HepG2 (cell line): ENCODE data around the gene DPEP1. TPM values are rescaled to one million over a fixed set of nuclear protein-coding genes. Genes with fewer than 3 reads are reported as not detected.

Source experiments
- CENPX ChIP-seq: sonication (generic); formaldehyde crosslinking; IDR thresholded peaks from 2 replicates; pipeline ENCODE4 v1.9.0; 2021; ENCODE audit warnings: mild to moderate bottlenecking, missing genetic modification reagents, moderate library complexity
- HNF4G ChIP-seq, 2 experiments: sonication (generic) in 1 of 2; formaldehyde crosslinking in 1 of 2; IDR thresholded peaks; 2 replicates each; pipeline versions ENCODE4 v1.4.0 to v1.6.1; 2011 to 2020; ENCODE audit warnings: borderline replicate concordance in 2 of 2, low read depth in 2 of 2, mild to moderate bottlenecking in 2 of 2, low read length in 1 of 2, missing genetic modification reagents in 1 of 2, moderate library complexity in 1 of 2
- JUN ChIP-seq: sonication (generic); formaldehyde crosslinking; IDR thresholded peaks from 2 replicates; pipeline ENCODE4 v1.4.0; 2020; ENCODE audit warnings: mild to moderate bottlenecking, missing genetic modification reagents
- MAF1 ChIP-seq: sonication (generic); formaldehyde crosslinking; IDR thresholded peaks from 2 replicates; pipeline ENCODE4 v1.5.0; 2020; ENCODE audit warnings: missing genetic modification reagents, borderline replicate concordance
- MAZ ChIP-seq, 2 experiments: sonication (generic) in 1 of 2; formaldehyde crosslinking in 1 of 2; IDR thresholded peaks; 2 replicates each; pipeline versions ENCODE4 v1.5.0 to v1.6.1; 2012 to 2020; ENCODE audit warnings: low read depth in 2 of 2, mild to moderate bottlenecking in 2 of 2, borderline replicate concordance in 1 of 2, improper control_type of control experiment in 1 of 2, low read length in 1 of 2, missing genetic modification reagents in 1 of 2, moderate library complexity in 1 of 2
- MLLT10 ChIP-seq: sonication (generic); formaldehyde crosslinking; IDR thresholded peaks from 2 replicates; pipeline ENCODE4 v1.4.0; 2020; ENCODE audit warnings: missing genetic modification reagents
- NR2F6 ChIP-seq, 2 experiments: IDR thresholded peaks; 2 replicates each; pipeline ENCODE4 v1.6.1; 2016; ENCODE audit warnings: antibody characterized with exemption in 1 of 2, mild to moderate bottlenecking in 1 of 2
- PAF1 ChIP-seq: IDR thresholded peaks from 2 replicates; pipeline ENCODE4 v1.6.1; 2016; ENCODE audit warnings: missing genetic modification reagents, missing compliant biosample characterization
- REPIN1 ChIP-seq: sonication (generic); formaldehyde crosslinking; IDR thresholded peaks from 2 replicates; pipeline ENCODE4 v1.8.0; 2022; ENCODE audit warnings: missing genetic modification reagents, low read depth, mild to moderate bottlenecking, borderline replicate concordance
- SOX6 ChIP-seq, 2 experiments: fragments of 450-650 bp in 1 of 2; sonication (generic) in 1 of 2; formaldehyde crosslinking in 1 of 2; IDR thresholded peaks; 2 replicates each; pipeline versions ENCODE4 v1.4.0 to v1.6.1; 2017 to 2020; ENCODE audit warnings: antibody characterized with exemption in 1 of 2, mild to moderate bottlenecking in 1 of 2, missing genetic modification reagents in 1 of 2
- ZNF33B ChIP-seq: sonication (generic); formaldehyde crosslinking; IDR thresholded peaks from 2 replicates; pipeline ENCODE4 v1.5.1; 2020; ENCODE audit warnings: mild to moderate bottlenecking, missing genetic modification reagents
- ZNF383 ChIP-seq: sonication (generic); formaldehyde crosslinking; IDR thresholded peaks from 2 replicates; pipeline ENCODE4 v1.4.0; 2020; ENCODE audit warnings: missing genetic modification reagents, mild to moderate bottlenecking, borderline replicate concordance
- polyA plus RNA-seq, 8 experiments: library from polyadenylated mRNA; depleted of rRNA in 3 of 8; stranded (reverse) in 7 of 8; unstranded in 1 of 8; fragments of >200 nt; fragmentation: Illumina TruSeq in 4 of 8; extraction: Trizol in 4 of 8; gene quantifications; 2 replicates each; pipeline versions ENCODE4 v1.2.1 to v1.2.3, GENCODE V29; 2011 to 2016; ENCODE audit warnings: low read depth in 4 of 8, missing spikeins in 1 of 8, mixed read lengths in 1 of 8; ENCODE audit not compliant: insufficient read depth in 1 of 8
- total RNA-seq, 5 experiments: library from RNA; depleted of rRNA; stranded (reverse); fragments of >200 nt; fragmentation: Illumina TruSeq; extraction: Trizol; gene quantifications; 2 replicates each; pipeline ENCODE4 v1.2.3, GENCODE V29; 2016; ENCODE audit warnings: low read depth in 1 of 5
- TF ChIP-seq, protein P1 (sequence below): sonication (generic); formaldehyde crosslinking; IDR thresholded peaks from 2 replicates; pipeline ENCODE4 v1.4.0; 2020; ENCODE audit warnings: mild to moderate bottlenecking, low read depth, missing genetic modification reagents
- TF ChIP-seq, protein P2 (sequence below): sonication (generic); formaldehyde crosslinking; IDR thresholded peaks from 2 replicates; pipeline ENCODE4 v1.4.0; 2020; ENCODE audit warnings: missing genetic modification reagents
- TF ChIP-seq, protein P3 (sequence below): sonication (generic); formaldehyde crosslinking; IDR thresholded peaks from 2 replicates; pipeline ENCODE4 v1.5.0; 2020; ENCODE audit warnings: missing genetic modification reagents
- TF ChIP-seq, protein P4 (sequence below): sonication (generic); formaldehyde crosslinking; IDR thresholded peaks from 2 replicates; pipeline ENCODE4 v1.4.0; 2020; ENCODE audit warnings: missing genetic modification reagents
- TF ChIP-seq, protein P5 (sequence below): sonication (generic); formaldehyde crosslinking; IDR thresholded peaks from 2 replicates; pipeline ENCODE4 v1.4.0; 2020; ENCODE audit warnings: mild to moderate bottlenecking, missing genetic modification reagents
- TF ChIP-seq, protein P6 (sequence below): IDR thresholded peaks from 2 replicates; pipeline ENCODE4 v1.6.1; 2012; ENCODE audit warnings: inconsistent platforms

The DPEP1 gene
- total and polyA plus RNA-seq, 2 of the 13 experiments (the other 11 are each of a cell fraction or from before 2014, with no cell fraction given), result 37.6 to 52.2 TPM

DNA sequence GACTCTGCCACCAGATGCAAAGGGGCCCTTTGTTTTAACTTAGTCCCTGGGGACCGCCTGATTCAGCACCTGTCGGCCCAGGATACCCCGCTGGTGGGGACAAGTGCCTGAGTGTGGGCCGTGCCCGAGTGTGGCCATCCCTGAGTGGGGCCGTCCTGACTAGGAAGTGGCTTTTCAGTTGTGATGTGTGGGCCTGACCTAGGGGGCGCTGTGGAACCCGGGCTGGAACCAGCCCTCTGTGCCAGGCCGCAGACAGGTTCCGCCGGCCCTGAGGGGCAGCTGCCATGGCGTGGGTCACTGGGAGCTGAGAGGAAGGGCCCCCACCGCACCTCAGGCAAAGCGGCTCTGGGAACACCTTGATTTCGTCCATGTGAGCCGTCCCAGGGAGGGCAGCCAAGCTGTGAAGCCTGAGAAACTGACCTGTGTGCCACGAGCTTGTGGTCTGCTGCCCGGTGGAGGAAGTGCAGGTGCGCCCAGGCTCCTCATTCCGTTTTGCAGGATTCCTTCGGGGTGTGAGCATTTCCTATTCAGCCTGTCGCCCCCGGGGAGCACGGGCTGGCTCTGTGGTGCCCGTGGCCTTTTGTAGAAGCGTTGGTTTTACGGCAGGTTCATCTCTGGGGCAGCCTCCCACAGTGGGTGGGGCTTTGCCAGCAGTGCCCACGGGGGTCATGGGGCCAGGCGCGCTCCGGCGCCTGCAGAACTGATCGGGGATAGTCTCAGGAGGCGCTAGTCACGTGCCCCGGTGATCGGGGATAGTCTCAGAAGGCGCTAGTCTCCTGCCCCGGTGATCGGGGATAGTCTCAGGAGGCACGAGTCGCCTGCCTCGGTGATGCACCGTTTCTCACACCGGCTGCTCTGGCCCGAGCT is 47.7 kb upstream of the DPEP1 start (continued):
- TF ChIP-seq, protein P1, sequence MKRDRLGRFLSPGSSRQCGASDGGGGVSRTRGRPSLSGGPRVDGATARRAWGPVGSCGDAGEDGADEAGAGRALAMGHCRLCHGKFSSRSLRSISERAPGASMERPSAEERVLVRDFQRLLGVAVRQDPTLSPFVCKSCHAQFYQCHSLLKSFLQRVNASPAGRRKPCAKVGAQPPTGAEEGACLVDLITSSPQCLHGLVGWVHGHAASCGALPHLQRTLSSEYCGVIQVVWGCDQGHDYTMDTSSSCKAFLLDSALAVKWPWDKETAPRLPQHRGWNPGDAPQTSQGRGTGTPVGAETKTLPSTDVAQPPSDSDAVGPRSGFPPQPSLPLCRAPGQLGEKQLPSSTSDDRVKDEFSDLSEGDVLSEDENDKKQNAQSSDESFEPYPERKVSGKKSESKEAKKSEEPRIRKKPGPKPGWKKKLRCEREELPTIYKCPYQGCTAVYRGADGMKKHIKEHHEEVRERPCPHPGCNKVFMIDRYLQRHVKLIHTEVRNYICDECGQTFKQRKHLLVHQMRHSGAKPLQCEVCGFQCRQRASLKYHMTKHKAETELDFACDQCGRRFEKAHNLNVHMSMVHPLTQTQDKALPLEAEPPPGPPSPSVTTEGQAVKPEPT (CRISPR knock-in tag), result no peak
- TF ChIP-seq SOX6 (IDR thresholded peaks at IDR 0.05) (no peak), SOX6 (CRISPR knock-in tag; IDR thresholded peaks at IDR 0.05) (0 out of 2 replicates have a peak, but pooled peaks have one; percentile 26), MAZ (IDR thresholded peaks at IDR 0.05; ENCODE audit: borderline replicate concordance, low read depth, low read length) (no peak), MAZ (CRISPR knock-in tag; IDR thresholded peaks at IDR 0.05; ENCODE audit: low read depth) (no peak), HNF4G (IDR thresholded peaks at IDR 0.05; ENCODE audit: borderline replicate concordance, low read depth, low read length) (no peak), HNF4G (CRISPR knock-in tag; IDR thresholded peaks at IDR 0.05; ENCODE audit: borderline replicate concordance, low read depth) (peak; percentile 70; the same call in 1 of the 2 replicates), MLLT10 (CRISPR knock-in tag) (no peak), REPIN1 (CRISPR knock-in tag) (peak; percentile 83), CENPX (no peak), ZNF383 (CRISPR knock-in tag) (no peak; the same call in 1 of the 2 replicates), PAF1 (CRISPR knock-in tag) (peak; percentile 97), JUN (no peak), ZNF33B (CRISPR knock-in tag) (0 out of 2 replicates have a peak, but pooled peaks have one; percentile 58), MAF1 (CRISPR knock-in tag) (peak; percentile 70; the same call in 1 of the 2 replicates), NR2F6 (IDR thresholded peaks at IDR 0.05) (0 out of 2 replicates have a peak, but pooled peaks have one; percentile 25), NR2F6 (CRISPR knock-in tag; IDR thresholded peaks at IDR 0.05) (0 out of 2 replicates have a peak, but pooled peaks have one; percentile 4)
- TF ChIP-seq, protein P2, sequence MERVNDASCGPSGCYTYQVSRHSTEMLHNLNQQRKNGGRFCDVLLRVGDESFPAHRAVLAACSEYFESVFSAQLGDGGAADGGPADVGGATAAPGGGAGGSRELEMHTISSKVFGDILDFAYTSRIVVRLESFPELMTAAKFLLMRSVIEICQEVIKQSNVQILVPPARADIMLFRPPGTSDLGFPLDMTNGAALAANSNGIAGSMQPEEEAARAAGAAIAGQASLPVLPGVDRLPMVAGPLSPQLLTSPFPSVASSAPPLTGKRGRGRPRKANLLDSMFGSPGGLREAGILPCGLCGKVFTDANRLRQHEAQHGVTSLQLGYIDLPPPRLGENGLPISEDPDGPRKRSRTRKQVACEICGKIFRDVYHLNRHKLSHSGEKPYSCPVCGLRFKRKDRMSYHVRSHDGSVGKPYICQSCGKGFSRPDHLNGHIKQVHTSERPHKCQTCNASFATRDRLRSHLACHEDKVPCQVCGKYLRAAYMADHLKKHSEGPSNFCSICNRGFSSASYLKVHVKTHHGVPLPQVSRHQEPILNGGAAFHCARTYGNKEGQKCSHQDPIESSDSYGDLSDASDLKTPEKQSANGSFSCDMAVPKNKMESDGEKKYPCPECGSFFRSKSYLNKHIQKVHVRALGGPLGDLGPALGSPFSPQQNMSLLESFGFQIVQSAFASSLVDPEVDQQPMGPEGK (CRISPR knock-in tag), result peak; percentile 77
- TF ChIP-seq, protein P3, sequence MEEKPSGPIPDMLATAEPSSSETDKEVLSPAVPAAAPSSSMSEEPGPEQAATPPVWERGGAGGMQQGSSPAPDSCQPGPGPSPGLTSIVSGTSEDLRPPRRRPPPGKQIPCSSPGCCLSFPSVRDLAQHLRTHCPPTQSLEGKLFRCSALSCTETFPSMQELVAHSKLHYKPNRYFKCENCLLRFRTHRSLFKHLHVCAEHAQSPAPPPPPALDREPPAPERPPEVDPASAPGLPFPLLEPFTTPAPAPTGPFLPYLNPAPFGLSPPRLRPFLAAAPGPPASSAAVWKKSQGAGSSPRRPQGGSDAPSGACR (CRISPR knock-in tag), result peak; percentile 39; the same call in 1 of the 2 replicates
- TF ChIP-seq, protein P4, sequence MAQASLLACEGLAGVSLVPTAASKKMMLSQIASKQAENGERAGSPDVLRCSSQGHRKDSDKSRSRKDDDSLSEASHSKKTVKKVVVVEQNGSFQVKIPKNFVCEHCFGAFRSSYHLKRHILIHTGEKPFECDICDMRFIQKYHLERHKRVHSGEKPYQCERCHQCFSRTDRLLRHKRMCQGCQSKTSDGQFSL, result peak; percentile 55; the same call in 1 of the 2 replicates
- TF ChIP-seq, protein P5, sequence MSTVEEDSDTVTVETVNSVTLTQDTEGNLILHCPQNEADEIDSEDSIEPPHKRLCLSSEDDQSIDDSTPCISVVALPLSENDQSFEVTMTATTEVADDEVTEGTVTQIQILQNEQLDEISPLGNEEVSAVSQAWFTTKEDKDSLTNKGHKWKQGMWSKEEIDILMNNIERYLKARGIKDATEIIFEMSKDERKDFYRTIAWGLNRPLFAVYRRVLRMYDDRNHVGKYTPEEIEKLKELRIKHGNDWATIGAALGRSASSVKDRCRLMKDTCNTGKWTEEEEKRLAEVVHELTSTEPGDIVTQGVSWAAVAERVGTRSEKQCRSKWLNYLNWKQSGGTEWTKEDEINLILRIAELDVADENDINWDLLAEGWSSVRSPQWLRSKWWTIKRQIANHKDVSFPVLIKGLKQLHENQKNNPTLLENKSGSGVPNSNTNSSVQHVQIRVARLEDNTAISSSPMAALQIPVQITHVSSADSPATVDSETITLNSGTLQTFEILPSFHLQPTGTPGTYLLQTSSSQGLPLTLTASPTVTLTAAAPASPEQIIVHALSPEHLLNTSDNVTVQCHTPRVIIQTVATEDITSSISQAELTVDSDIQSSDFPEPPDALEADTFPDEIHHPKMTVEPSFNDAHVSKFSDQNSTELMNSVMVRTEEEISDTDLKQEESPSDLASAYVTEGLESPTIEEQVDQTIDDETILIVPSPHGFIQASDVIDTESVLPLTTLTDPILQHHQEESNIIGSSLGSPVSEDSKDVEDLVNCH (CRISPR knock-in tag), result peak; percentile 84; the same call in 1 of the 2 replicates
- TF ChIP-seq, protein P6, sequence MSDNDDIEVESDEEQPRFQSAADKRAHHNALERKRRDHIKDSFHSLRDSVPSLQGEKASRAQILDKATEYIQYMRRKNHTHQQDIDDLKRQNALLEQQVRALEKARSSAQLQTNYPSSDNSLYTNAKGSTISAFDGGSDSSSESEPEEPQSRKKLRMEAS, result peak; percentile 47; the same call in 1 of the 2 replicates
